Mesangial cell (primary cell): ENCODE data around the gene CLDND1. TPM values are rescaled to one million over a fixed set of nuclear protein-coding genes. Genes with fewer than 3 reads are reported as not detected.

ENCODE experiments used
- total RNA-seq: library from RNA; depleted of rRNA; stranded (reverse); fragments of >200 nt; gene quantifications from 2 replicates; pipeline ENCODE4 v1.2.3, GENCODE V29; 2015

Gene CLDND1
- total RNA-seq, result 49.4 and 75.1 TPM in 2 replicates

DNA sequence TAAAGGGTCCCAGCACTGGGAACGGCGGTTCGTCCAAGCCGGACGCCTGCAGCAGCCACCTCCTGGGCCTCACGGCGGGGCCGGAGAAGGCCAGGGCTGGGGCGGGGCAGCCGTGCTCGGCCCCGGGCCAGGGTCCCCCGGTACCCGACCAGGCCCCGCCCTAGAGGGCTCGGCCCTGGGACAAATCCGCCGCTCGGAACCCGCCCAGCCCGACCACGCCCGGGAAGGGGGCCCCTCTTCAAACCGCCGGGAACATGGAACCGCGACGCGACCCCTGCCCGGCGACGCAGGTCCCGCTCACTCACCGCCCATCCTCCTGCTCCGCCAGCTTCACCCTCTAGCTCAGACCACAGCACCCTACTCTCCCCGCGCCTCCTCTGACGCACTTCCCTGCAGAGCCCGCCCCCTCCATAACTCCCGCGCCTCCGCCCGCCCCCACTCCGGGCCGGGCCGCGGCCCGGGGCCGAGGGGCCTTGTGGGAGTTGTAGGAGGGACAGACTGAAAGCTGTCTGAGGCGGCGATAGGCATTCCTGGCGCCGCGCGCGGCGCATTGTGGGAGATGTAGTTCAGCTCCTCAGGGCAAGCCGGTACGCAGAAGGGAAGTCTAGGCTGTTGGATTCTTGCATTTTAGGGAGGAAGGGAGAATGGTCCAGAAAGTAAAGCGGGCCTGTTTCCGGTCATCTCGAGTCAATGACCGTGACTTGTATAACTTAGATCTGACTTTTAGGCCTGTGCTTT, at the start of gene CLDND1:
TSS of gene CLDND1 (minus strand) at position 359 of the 738 bp plus-strand sequence. CDS start 1,478 bp downstream, outside the sequence.

DNA sequence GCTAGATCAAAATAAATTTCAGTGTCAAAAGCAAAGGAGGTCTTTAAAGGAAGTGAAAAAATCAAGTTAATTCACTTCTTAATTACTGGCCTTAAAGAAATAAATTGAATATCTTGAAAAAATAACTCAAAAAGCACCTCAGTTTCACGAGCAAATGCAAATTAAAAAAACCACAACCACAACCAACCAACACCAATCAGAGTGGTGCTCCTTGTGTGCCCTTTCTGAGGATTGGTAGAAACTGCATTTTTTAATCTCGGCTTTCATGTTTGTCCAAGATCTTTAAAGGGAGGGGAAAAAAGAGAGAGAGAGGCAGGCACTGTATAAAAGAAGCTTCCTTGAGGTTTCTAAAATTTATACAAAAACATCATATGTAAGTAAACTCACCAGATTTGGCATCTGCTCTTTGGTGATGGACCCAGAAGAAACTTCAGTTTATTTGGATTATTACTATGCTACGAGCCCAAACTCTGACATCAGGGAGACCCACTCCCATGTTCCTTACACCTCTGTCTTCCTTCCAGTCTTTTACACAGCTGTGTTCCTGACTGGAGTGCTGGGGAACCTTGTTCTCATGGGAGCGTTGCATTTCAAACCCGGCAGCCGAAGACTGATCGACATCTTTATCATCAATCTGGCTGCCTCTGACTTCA, 9.0 kb upstream of the CLDND1 start, which contains the start of gene GPR15:
TSS of gene GPR15 (plus strand) at position 357 of the 653 bp plus-strand sequence. CDS start at position 413, 56 bp downstream.

DNA sequence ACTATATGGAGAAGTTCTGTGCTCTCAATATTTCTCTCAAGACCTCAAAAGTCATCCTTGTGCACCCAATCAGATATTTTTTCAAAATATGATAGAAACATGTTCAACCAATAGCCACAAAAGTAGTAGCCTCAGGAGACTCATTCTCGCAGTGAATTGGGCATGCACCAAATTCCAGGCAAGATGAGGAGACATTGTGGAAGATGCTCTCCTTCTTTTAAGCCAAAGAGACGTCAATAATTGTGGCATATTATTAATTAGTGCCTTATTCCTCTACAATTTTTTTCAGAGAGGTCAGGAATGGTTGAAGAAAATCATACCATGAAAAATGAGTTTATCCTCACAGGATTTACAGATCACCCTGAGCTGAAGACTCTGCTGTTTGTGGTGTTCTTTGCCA, 25.3 kb downstream of the CLDND1 start, which contains the start of gene OR5K2:
TSS of gene OR5K2 (plus strand) at position 301 of the 400 bp plus-strand sequence. CDS start at position 301, 0 bp downstream.

Other genes with a start within 250 kb of the CLDND1 start
- gene OR5H2, start 240.4 kb downstream of the CLDND1 start, total RNA-seq, result not detected in 2 replicates
- not detected in 2 replicates for gene OR5K4, start 169.0 kb downstream of the CLDND1 start, total RNA-seq
- not detected in 2 replicates for gene OR5K3, start 132.2 kb downstream of the CLDND1 start, total RNA-seq
- gene OR5K1, start 59.7 kb downstream of the CLDND1 start, total RNA-seq, result not detected in 2 replicates
- gene OR5K2, start 25.2 kb downstream of the CLDND1 start, total RNA-seq, result not detected in 2 replicates
- not detected in 2 replicates for gene GPR15, start 9.1 kb upstream of the CLDND1 start, total RNA-seq
- gene CPOX, start 70.7 kb upstream of the CLDND1 start, total RNA-seq, result 16.0 and 20.5 TPM in 2 replicates
- gene ST3GAL6, start 240.4 kb upstream of the CLDND1 start, total RNA-seq, result 3.6 and 4.1 TPM in 2 replicates